Measurements from ENCODE around the gene AQP7. TPM values are rescaled to one million over a fixed set of nuclear protein-coding genes. Genes with fewer than 3 reads are reported as not detected.

AQP7 gene
- polyA plus RNA-seq, 1 donor from 2014 or later = not detected

GRCh38 chr9:33440609-33441008 is 38.2 kb upstream of the AQP7 start:
- H3K4me2 ChIP-seq (ENCODE audit: low read length) = no peak overlapping the region
- no peaks in the 10 kb centered on the region for H3K27me3 ChIP-seq (ENCODE audit: insufficient read depth, low read depth, low read length)
- TF ChIP-seq EP300 (conservative IDR thresholded peaks at IDR 0.05; ENCODE audit: poor library complexity, severe bottlenecking) (no peak), POLR2AphosphoS5 (IDR thresholded peaks at IDR 0.05) (no peak), CTCF (IDR thresholded peaks at IDR 0.05; ENCODE audit: poor library complexity, severe bottlenecking) (no peak), SMC3 (conservative IDR thresholded peaks at IDR 0.05; ENCODE audit: poor library complexity) (no peak), TAF1 (IDR thresholded peaks at IDR 0.05; ENCODE audit: low read depth) (no peak), REST (IDR thresholded peaks at IDR 0.05; ENCODE audit: borderline replicate concordance) (no peak), MXI1 (conservative IDR thresholded peaks at IDR 0.05; ENCODE audit: poor library complexity, severe bottlenecking) (no peak), RAD21 (conservative IDR thresholded peaks at IDR 0.05) (no peak), EZH2 (IDR thresholded peaks at IDR 0.05; ENCODE audit: borderline replicate concordance, insufficient read depth, low read length, poor library complexity, severe bottlenecking) (no peak)
- H3K9me2 ChIP-seq (ENCODE audit: insufficient read depth, low read length) = no peaks in the 10 kb centered on the region
- H3K36me3 ChIP-seq (ENCODE audit: insufficient read depth, low read length) = no peaks in the 10 kb centered on the region
- H3K27ac ChIP-seq (ENCODE audit: low read length) = no peak overlapping the region
- no peak overlapping the region for H3K4me3 ChIP-seq (ENCODE audit: low read length)
- no peaks in the 10 kb centered on the region for H4K20me1 ChIP-seq (ENCODE audit: insufficient read depth)
- no peaks in the 10 kb centered on the region for H3F3A ChIP-seq (ENCODE audit: insufficient read depth, low read length, poor library complexity, severe bottlenecking)
- H3K79me2 ChIP-seq (replicated peaks; ENCODE audit: insufficient read depth, low read length) = no peaks in the 10 kb centered on the region
- no peaks in the 10 kb centered on the region for H3K9me3 ChIP-seq (ENCODE audit: low read length)
- no peak overlapping the region for H2AFZ ChIP-seq (ENCODE audit: low read depth, low read length)
- no peak overlapping the region for H3K9ac ChIP-seq (ENCODE audit: low read length)

GRCh38 chr9:33440204-33440603 is 37.8 kb upstream of the AQP7 start:
- H3K9me3 ChIP-seq (ENCODE audit: low read length) = no peaks in the 10 kb centered on the region
- no peak overlapping the region for H2AFZ ChIP-seq (ENCODE audit: low read depth, low read length)

More at GRCh38 chr9:33440204-33440603, 37.8 kb upstream of the AQP7 start:
- Histone ChIP-seq H3K4me3 (ENCODE audit: low read length) (no peak overlapping the region), H3K36me3 (ENCODE audit: insufficient read depth, low read length) (no peaks in the 10 kb centered on the region), H3K9me2 (ENCODE audit: insufficient read depth, low read length) (no peaks in the 10 kb centered on the region), H3K79me2 (replicated peaks; ENCODE audit: insufficient read depth, low read length) (no peaks in the 10 kb centered on the region), H3K27me3 (ENCODE audit: insufficient read depth, low read depth, low read length) (no peaks in the 10 kb centered on the region), H3K9ac (ENCODE audit: low read length) (no peak overlapping the region), H3K27ac (ENCODE audit: low read length) (no peak overlapping the region), H4K20me1 (ENCODE audit: insufficient read depth) (no peaks in the 10 kb centered on the region), H3K4me2 (ENCODE audit: low read length) (no peak overlapping the region), H3F3A (ENCODE audit: insufficient read depth, low read length, poor library complexity, severe bottlenecking) (no peaks in the 10 kb centered on the region)
- TF ChIP-seq TAF1 (IDR thresholded peaks at IDR 0.05; ENCODE audit: low read depth) (no peak), MXI1 (conservative IDR thresholded peaks at IDR 0.05; ENCODE audit: poor library complexity, severe bottlenecking) (no peak), RAD21 (conservative IDR thresholded peaks at IDR 0.05) (no peak), EZH2 (IDR thresholded peaks at IDR 0.05; ENCODE audit: borderline replicate concordance, insufficient read depth, low read length, poor library complexity, severe bottlenecking) (no peak), REST (IDR thresholded peaks at IDR 0.05; ENCODE audit: borderline replicate concordance) (no peak), EP300 (conservative IDR thresholded peaks at IDR 0.05; ENCODE audit: poor library complexity, severe bottlenecking) (no peak), POLR2AphosphoS5 (IDR thresholded peaks at IDR 0.05) (no peak), SMC3 (conservative IDR thresholded peaks at IDR 0.05; ENCODE audit: poor library complexity) (no peak), CTCF (IDR thresholded peaks at IDR 0.05; ENCODE audit: poor library complexity, severe bottlenecking) (no peak)

Measured in neural cell (in vitro differentiated cells).